ENCODE data around the gene DCUN1D1. TPM values are rescaled to one million over a fixed set of nuclear protein-coding genes. Genes with fewer than 3 reads are reported as not detected.

DCUN1D1 gene
- total RNA-seq, 1 donor from 2014 or later, result 54.4 TPM

GRCh38 chr3:182957676-182958266 is 22.6 kb downstream of the DCUN1D1 start:
- no peak overlapping the region for H3K4me3 Mint-ChIP-seq
- peaks cover 2% of the 10 kb centered on the region for H3K9me3 Mint-ChIP-seq
- no peak for TF ChIP-seq CTCF (conservative IDR thresholded peaks at IDR 0.05)
- peaks cover 17% of the 10 kb centered on the region for H3K4me1 Mint-ChIP-seq (ENCODE audit: unreplicated experiment)
- H3K36me3 Mint-ChIP-seq, result peaks cover 35% of the 10 kb centered on the region
- no peak for DNase-seq (ENCODE audit: extremely low spot score, unreplicated experiment)
- H3K27ac Mint-ChIP-seq, result no peak overlapping the region
- H3K27me3 Mint-ChIP-seq, result no peaks in the 10 kb centered on the region

GRCh38 chr3:182957226-182957625 is 23.1 kb downstream of the DCUN1D1 start:
- Mint-ChIP-seq H3K27ac (no peak overlapping the region), H3K4me3 (no peak overlapping the region), H3K36me3 (peaks cover 36% of the 10 kb centered on the region), H3K9me3 (peaks cover 8% of the 10 kb centered on the region), H3K27me3 (no peaks in the 10 kb centered on the region), H3K4me1 (ENCODE audit: unreplicated experiment) (peaks cover 12% of the 10 kb centered on the region)
- TF ChIP-seq CTCF (conservative IDR thresholded peaks at IDR 0.05), result no peak
- no peak for DNase-seq (ENCODE audit: extremely low spot score, unreplicated experiment)

GRCh38 chr3:182954553-182955235 is 25.6 kb downstream of the DCUN1D1 start:
- Mint-ChIP-seq H3K9me3 (peaks cover 12% of the 10 kb centered on the region), H3K4me3 (no peak overlapping the region), H3K27me3 (no peaks in the 10 kb centered on the region), H3K36me3 (peaks cover 39% of the 10 kb centered on the region), H3K27ac (no peak overlapping the region), H3K4me1 (ENCODE audit: unreplicated experiment) (peaks cover 2% of the 10 kb centered on the region)
- TF ChIP-seq CTCF (conservative IDR thresholded peaks at IDR 0.05), result no peak
- DNase-seq (ENCODE audit: extremely low spot score, unreplicated experiment), result no peak

GRCh38 chr3:182949688-182950087 is 30.6 kb downstream of the DCUN1D1 start:
- DNase-seq (ENCODE audit: extremely low spot score, unreplicated experiment), result no peak
- Mint-ChIP-seq H3K27me3 (no peaks in the 10 kb centered on the region), H3K4me3 (no peak overlapping the region), H3K36me3 (peaks cover 50% of the 10 kb centered on the region), H3K9me3 (peaks cover 12% of the 10 kb centered on the region), H3K27ac (no peak overlapping the region), H3K4me1 (ENCODE audit: unreplicated experiment) (no peaks in the 10 kb centered on the region)
- TF ChIP-seq CTCF (conservative IDR thresholded peaks at IDR 0.05), result no peak

GRCh38 chr3:182948305-182948704 is 32.0 kb downstream of the DCUN1D1 start:
- Mint-ChIP-seq H3K36me3 (peaks cover 48% of the 10 kb centered on the region), H3K9me3 (peaks cover 12% of the 10 kb centered on the region), H3K4me3 (no peak overlapping the region), H3K27me3 (no peaks in the 10 kb centered on the region), H3K27ac (no peak overlapping the region), H3K4me1 (ENCODE audit: unreplicated experiment) (no peaks in the 10 kb centered on the region)
- TF ChIP-seq CTCF (conservative IDR thresholded peaks at IDR 0.05), result no peak
- DNase-seq (ENCODE audit: extremely low spot score, unreplicated experiment), result no peak

Measured in type B pancreatic cell (in vitro differentiated cells).